ENCODE results near the gene PLXNB1. TPM values are rescaled to one million over a fixed set of nuclear protein-coding genes. Genes with fewer than 3 reads are reported as not detected.
A peak's percentile ranks its signal among the peaks of the same experiment; 100 is the strongest.
"Not testable (repeated sequence)": the region's sequence is repeated elsewhere in the genome, so short reads cannot be mapped to it uniquely, and the experiment has no call there.

Gene PLXNB1, protein sequence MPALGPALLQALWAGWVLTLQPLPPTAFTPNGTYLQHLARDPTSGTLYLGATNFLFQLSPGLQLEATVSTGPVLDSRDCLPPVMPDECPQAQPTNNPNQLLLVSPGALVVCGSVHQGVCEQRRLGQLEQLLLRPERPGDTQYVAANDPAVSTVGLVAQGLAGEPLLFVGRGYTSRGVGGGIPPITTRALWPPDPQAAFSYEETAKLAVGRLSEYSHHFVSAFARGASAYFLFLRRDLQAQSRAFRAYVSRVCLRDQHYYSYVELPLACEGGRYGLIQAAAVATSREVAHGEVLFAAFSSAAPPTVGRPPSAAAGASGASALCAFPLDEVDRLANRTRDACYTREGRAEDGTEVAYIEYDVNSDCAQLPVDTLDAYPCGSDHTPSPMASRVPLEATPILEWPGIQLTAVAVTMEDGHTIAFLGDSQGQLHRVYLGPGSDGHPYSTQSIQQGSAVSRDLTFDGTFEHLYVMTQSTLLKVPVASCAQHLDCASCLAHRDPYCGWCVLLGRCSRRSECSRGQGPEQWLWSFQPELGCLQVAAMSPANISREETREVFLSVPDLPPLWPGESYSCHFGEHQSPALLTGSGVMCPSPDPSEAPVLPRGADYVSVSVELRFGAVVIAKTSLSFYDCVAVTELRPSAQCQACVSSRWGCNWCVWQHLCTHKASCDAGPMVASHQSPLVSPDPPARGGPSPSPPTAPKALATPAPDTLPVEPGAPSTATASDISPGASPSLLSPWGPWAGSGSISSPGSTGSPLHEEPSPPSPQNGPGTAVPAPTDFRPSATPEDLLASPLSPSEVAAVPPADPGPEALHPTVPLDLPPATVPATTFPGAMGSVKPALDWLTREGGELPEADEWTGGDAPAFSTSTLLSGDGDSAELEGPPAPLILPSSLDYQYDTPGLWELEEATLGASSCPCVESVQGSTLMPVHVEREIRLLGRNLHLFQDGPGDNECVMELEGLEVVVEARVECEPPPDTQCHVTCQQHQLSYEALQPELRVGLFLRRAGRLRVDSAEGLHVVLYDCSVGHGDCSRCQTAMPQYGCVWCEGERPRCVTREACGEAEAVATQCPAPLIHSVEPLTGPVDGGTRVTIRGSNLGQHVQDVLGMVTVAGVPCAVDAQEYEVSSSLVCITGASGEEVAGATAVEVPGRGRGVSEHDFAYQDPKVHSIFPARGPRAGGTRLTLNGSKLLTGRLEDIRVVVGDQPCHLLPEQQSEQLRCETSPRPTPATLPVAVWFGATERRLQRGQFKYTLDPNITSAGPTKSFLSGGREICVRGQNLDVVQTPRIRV (N-terminal part only)
- total RNA-seq, result 1 to 10 TPM; 2.3 to 2.5 TPM

GRCh38 chr3:48429960-48430707 is at the start of gene PLXNB1:
Gene PLXNB1, minus strand, starts transcription at chr3:48430086. Its CDS starts 5,475 bp downstream, at chr3:48424611.
- peaks cover 19% of the 10 kb centered on the region for H3K36me3 Mint-ChIP-seq (ENCODE audit: low read depth)
- CTCF ChIA-PET, result interaction anchor here (0.6 to 2.6 kb wide), 9 partner anchors 10 to 159 kb away, joined by 3 to 6 read pairs (median 3); partner anchors contain the start of genes ATRIP, CCDC51 and TMA7

GRCh38 chr3:48478626-48479555 is 49.0 kb upstream of the PLXNB1 start:
- H3K9me3 Mint-ChIP-seq, result no peaks in the 10 kb centered on the region
- H3K36me3 Mint-ChIP-seq (ENCODE audit: low read depth), result peaks cover 33% of the 10 kb centered on the region
- peaks cover 63% of the 10 kb centered on the region for H3K4me1 Mint-ChIP-seq
- no peaks in the 10 kb centered on the region for H3K27me3 Mint-ChIP-seq
- CTCF ChIA-PET, result interaction anchor here (0.6 to 1.4 kb wide), 3 partner anchors 32 to 366 kb away, joined by 3 to 4 read pairs (median 3); partner anchors contain the start of gene ATRIP
- POLR2A ChIA-PET, result interaction anchor here (0.7 to 1.5 kb wide), 2 partner anchors 8 to 12 kb away, joined by 3 to 4 read pairs; no protein-coding TSS in a partner anchor
- H3K27ac Mint-ChIP-seq, result peak overlapping the region; percentile 99
- H3K4me3 Mint-ChIP-seq, result peak overlapping the region; percentile 89
- DNase-seq, result peak; percentile 78

More at GRCh38 chr3:48429960-48430707, at the start of gene PLXNB1:
- Mint-ChIP-seq H3K27me3 (peaks cover 20% of the 10 kb centered on the region), H3K4me3 (peak within 1 kb of the TSS; percentile 69), H3K27ac (no peak within 1 kb of the TSS), H3K9me3 (no peaks in the 10 kb centered on the region), H3K4me1 (peaks cover 19% of the 10 kb centered on the region)
- POLR2A ChIA-PET, result no interaction called here
- DNase-seq, result no peak

DNA sequence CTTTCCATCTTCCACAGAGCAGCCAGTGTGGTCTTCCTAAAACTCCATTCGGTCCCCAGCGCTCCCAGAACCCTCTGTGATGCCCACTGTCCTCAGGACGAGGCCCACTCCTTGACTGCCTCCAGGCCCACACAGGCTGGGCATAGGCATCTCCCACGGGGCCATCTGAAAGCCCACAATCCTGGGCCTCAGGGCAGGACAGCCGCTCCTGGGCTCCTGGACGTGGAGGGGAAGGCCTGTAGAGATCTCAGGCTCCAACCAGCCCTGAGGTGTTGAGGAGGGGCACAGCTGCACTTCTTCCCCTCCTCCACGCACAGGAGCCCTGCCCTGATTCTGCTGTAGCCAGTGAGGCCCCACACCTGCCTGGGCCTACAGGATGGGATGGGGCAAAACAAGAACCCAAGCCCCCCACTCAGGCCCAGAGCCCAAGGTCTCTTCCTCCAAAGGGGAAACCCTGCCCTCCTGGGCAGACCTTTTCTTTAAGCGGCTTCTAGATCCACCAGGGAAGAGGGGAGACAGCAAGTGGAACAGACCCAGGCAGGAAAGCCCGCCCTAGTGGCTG is 48.2 kb upstream of the PLXNB1 start:
- Mint-ChIP-seq H3K27me3 (no peaks in the 10 kb centered on the region), H3K27ac (peak overlapping the region; percentile 99), H3K9me3 (no peaks in the 10 kb centered on the region), H3K4me1 (peaks cover 70% of the 10 kb centered on the region), H3K36me3 (ENCODE audit: low read depth) (peaks cover 38% of the 10 kb centered on the region), H3K4me3 (peak overlapping the region; percentile 89)
- CTCF ChIA-PET, result interaction anchor here (1.0 kb wide), 1 partner anchor 45 kb away, joined by 5 read pairs; no protein-coding TSS in a partner anchor
- no peak for DNase-seq
- POLR2A ChIA-PET, result no interaction called here

DNA sequence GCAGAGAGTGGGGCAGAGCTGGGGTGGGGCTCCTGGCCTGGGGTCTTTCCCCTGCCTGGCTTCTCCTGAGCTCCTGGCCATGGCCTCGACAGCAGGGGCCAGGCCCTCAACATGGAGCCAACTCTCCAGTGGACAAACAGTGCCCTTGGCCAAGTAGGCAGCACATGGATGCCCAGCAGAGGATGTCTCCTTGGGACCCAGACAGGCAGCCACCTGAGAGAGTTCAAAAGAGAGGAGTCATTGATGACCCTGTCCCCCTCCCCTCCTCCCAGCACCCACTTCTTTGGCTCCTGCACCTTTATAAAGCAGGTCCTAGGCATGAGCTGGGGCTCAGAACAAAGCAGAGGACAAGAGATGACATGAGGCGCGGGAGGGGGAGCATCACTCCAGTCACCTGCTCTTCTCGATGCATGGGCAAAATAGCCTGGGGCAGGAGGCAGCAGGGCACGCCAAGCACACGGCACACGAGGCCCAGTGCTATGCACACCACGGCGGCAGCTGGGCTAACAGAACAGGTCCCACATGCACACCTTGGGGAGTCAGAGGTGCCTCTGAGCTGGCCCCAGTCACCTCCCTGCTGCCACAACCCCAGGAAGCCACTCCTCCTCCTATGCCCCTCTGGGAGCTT is 46.7 kb upstream of the PLXNB1 start:
- Mint-ChIP-seq H3K4me1 (peaks cover 70% of the 10 kb centered on the region), H3K27ac (peak overlapping the region; percentile 46), H3K36me3 (ENCODE audit: low read depth) (peaks cover 40% of the 10 kb centered on the region), H3K4me3 (no peak overlapping the region), H3K27me3 (no peaks in the 10 kb centered on the region), H3K9me3 (no peaks in the 10 kb centered on the region)
- DNase-seq, result no peak
- ChIA-PET CTCF (interaction anchor here (1.0 to 2.4 kb wide), 2 partner anchors 41 to 73 kb away, joined by 3 to 8 read pairs; no protein-coding TSS in a partner anchor), POLR2A (no interaction called here)

- H3K9me3 Mint-ChIP-seq, result no peaks in the 10 kb centered on the region
- no peak overlapping the region for H3K4me3 Mint-ChIP-seq
- no peaks in the 10 kb centered on the region for H3K27me3 Mint-ChIP-seq
- ChIA-PET POLR2A (no interaction called here), CTCF (interaction anchor here (2.4 to 3.3 kb wide), 2 partner anchors 13 to 39 kb away, joined by 8 to 17 read pairs; no protein-coding TSS in a partner anchor)
- peaks cover 39% of the 10 kb centered on the region for H3K36me3 Mint-ChIP-seq (ENCODE audit: low read depth)
- peak overlapping the region; percentile 66 for H3K27ac Mint-ChIP-seq
- peaks cover 73% of the 10 kb centered on the region for H3K4me1 Mint-ChIP-seq
- DNase-seq, result no peak
These were observed 45.3 kb upstream of the PLXNB1 start for GRCh38 chr3:48475188-48475587.

- H3K4me3 Mint-ChIP-seq, result no peak overlapping the region
- H3K27ac Mint-ChIP-seq, result peak overlapping the region; percentile 66
- CTCF ChIA-PET, result interaction anchor here (1.5 to 3.3 kb wide), 4 partner anchors 10 to 35 kb away, joined by 4 to 17 read pairs (median 5); no protein-coding TSS in a partner anchor
- H3K36me3 Mint-ChIP-seq (ENCODE audit: low read depth), result peaks cover 41% of the 10 kb centered on the region
- H3K27me3 Mint-ChIP-seq, result no peaks in the 10 kb centered on the region
- H3K4me1 Mint-ChIP-seq, result peaks cover 73% of the 10 kb centered on the region
- POLR2A ChIA-PET, result no interaction called here
- H3K9me3 Mint-ChIP-seq, result no peaks in the 10 kb centered on the region
- DNase-seq, result no peak
These were observed 44.7 kb upstream of the PLXNB1 start for GRCh38 chr3:48474619-48475018.

- peaks cover 46% of the 10 kb centered on the region for H3K36me3 Mint-ChIP-seq (ENCODE audit: low read depth)
- not testable (repeated sequence) for H3K9me3 Mint-ChIP-seq, H3K4me3 Mint-ChIP-seq, H3K27me3 Mint-ChIP-seq, H3K27ac Mint-ChIP-seq, DNase-seq
- ChIA-PET CTCF (interaction anchor here (0.6 to 6.5 kb wide), 12 partner anchors 9 to 1001 kb away, joined by 3 to 34 read pairs (median 3); no protein-coding TSS in a partner anchor), POLR2A (interaction anchor here (1.2 kb wide), 1 partner anchor 162 kb away, joined by 6 read pairs; the partner anchor contains the start of gene SLC26A6)
- peaks cover 73% of the 10 kb centered on the region for H3K4me1 Mint-ChIP-seq
These were observed 44.1 kb upstream of the PLXNB1 start for GRCh38 chr3:48474031-48474430.

- no peaks in the 10 kb centered on the region for H3K9me3 Mint-ChIP-seq
- peak overlapping the region; percentile 84 for H3K4me3 Mint-ChIP-seq
- DNase-seq, result no peak
- peaks cover 73% of the 10 kb centered on the region for H3K4me1 Mint-ChIP-seq
- ChIA-PET POLR2A (interaction anchor here (0.5 to 1.2 kb wide), 2 partner anchors 46 to 162 kb away, joined by 3 to 6 read pairs; partner anchors contain the start of gene SLC26A6), CTCF (interaction anchor here (0.6 to 6.5 kb wide), 19 partner anchors 8 to 1001 kb away, joined by 3 to 34 read pairs (median 3); partner anchors contain the start of genes CCDC51, PLXNB1 and TMA7)
- H3K27me3 Mint-ChIP-seq, result no peaks in the 10 kb centered on the region
- peak overlapping the region; percentile 98 for H3K27ac Mint-ChIP-seq
- H3K36me3 Mint-ChIP-seq (ENCODE audit: low read depth), result peaks cover 46% of the 10 kb centered on the region
These were observed 43.7 kb upstream of the PLXNB1 start for GRCh38 chr3:48473617-48473952.

GRCh38 chr3:48472923-48473616 is 43.2 kb upstream of the PLXNB1 start:
- no peaks in the 10 kb centered on the region for H3K27me3 Mint-ChIP-seq
- ChIA-PET POLR2A (interaction anchor here (0.5 to 1.2 kb wide), 2 partner anchors 46 to 163 kb away, joined by 3 to 6 read pairs; partner anchors contain the start of gene SLC26A6), CTCF (interaction anchor here (0.6 to 6.5 kb wide), 21 partner anchors 8 to 1002 kb away, joined by 3 to 34 read pairs (median 3); partner anchors contain the start of genes CCDC51, PLXNB1 and TMA7)
- H3K4me1 Mint-ChIP-seq, result peaks cover 73% of the 10 kb centered on the region
- no peaks in the 10 kb centered on the region for H3K9me3 Mint-ChIP-seq
- peak overlapping the region; percentile 98 for H3K27ac Mint-ChIP-seq
- H3K36me3 Mint-ChIP-seq (ENCODE audit: low read depth), result peaks cover 46% of the 10 kb centered on the region
- H3K4me3 Mint-ChIP-seq, result peak overlapping the region; percentile 84
- peak; percentile 98 for DNase-seq
